ENCODE results near the gene NSFL1C.

The NSFL1C gene

GRCh38 chr20:1450926-1451491 lies 15.6 kb downstream of the NSFL1C start:
- intact Hi-C loops (cut with DNase I; ENCODE audit: low total_unique reads): no loop called here
- DNase-seq: no peak
- TF ChIP-seq CTCF (IDR thresholded peaks at IDR 0.05): no peak
- no peak overlapping the region for H3K27ac ChIP-seq
- H3K27me3 ChIP-seq: no peaks in the 10 kb centered on the region
- no peaks in the 10 kb centered on the region for H3K4me1 ChIP-seq
- H3K9me3 ChIP-seq: peaks cover 0 to 7% (median 6%) of the 10 kb centered on the region in 3 donors
- peaks cover 80 to 100% (median 98%) of the 10 kb centered on the region in 3 donors for H3K36me3 ChIP-seq
- H3K4me3 ChIP-seq: no peak overlapping the region

DNA sequence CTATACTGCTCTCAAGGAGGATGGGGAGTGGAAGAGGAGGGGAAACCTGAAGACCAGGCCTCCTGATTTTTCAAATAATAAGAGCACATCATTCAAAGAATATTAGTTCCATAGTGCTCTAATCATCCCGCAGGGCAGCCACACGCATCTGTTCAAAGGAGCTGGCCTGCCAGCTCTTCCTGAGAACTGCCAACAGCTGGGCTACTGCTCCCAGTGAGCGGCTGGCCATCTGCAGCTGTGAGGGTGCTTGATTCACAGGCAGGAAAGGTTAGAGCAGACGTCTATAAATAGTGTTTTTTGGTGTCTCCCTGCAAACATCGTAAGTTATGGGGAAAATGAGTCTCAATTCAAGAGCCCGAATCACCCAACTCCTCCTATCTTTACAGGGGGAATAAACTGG lies 17.3 kb downstream of the NSFL1C start:
- TF ChIP-seq CTCF (IDR thresholded peaks at IDR 0.05): no peak
- Histone ChIP-seq H3K27me3 (no peaks in the 10 kb centered on the region), H3K9me3 (peaks cover 0 to 7% (median 6%) of the 10 kb centered on the region in 3 donors), H3K27ac (no peak overlapping the region), H3K36me3 (peaks cover 92 to 100% (median 98%) of the 10 kb centered on the region in 3 donors), H3K4me3 (no peak overlapping the region), H3K4me1 (no peaks in the 10 kb centered on the region)
- no peak for DNase-seq
- intact Hi-C loops (cut with DNase I; ENCODE audit: low total_unique reads): no loop called here

DNA sequence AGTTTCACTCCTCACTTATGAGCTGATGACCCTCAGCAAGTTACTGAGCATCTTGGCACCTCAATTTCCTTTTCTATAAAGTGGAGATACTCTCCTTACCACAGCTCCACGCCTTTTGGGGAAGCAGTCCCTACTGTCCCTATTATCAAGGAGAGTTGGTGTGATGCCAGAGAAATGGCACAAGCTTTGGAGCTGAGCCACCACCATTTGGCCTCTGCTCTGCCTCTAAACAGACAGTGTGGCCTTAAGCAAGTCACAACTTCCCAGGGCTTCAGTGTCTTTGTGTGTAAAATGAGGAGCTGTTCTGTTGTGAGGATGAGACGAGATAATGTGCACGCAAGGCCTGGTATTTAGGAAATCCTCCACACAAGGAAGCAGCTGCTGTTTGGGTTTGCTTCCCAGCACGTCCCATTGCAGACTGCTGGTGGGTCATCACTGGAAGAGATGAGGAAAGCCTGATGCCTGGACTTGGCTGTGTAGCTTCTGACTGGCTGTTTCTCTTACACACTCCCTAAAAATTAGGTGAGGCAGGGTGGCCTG lies 18.5 kb downstream of the NSFL1C start:
- intact Hi-C loops (cut with DNase I; ENCODE audit: low total_unique reads): no loop called here
- peaks cover 92 to 100% (median 98%) of the 10 kb centered on the region in 3 donors for H3K36me3 ChIP-seq
- no peaks in the 10 kb centered on the region for H3K27me3 ChIP-seq
- no peak for DNase-seq
- H3K4me3 ChIP-seq: no peak overlapping the region
- TF ChIP-seq CTCF (IDR thresholded peaks at IDR 0.05): no peak
- peaks cover 0 to 7% (median 6%) of the 10 kb centered on the region in 3 donors for H3K9me3 ChIP-seq
- no peak overlapping the region for H3K27ac ChIP-seq
- no peaks in the 10 kb centered on the region for H3K4me1 ChIP-seq

GRCh38 chr20:1446536-1446935 lies 20.1 kb downstream of the NSFL1C start:
- Histone ChIP-seq H3K27me3 (no peaks in the 10 kb centered on the region), H3K4me3 (no peak overlapping the region), H3K4me1 (no peaks in the 10 kb centered on the region), H3K27ac (no peak overlapping the region), H3K9me3 (peaks cover 0 to 7% (median 3%) of the 10 kb centered on the region in 3 donors), H3K36me3 (peaks cover 90 to 100% (median 98%) of the 10 kb centered on the region in 3 donors)
- intact Hi-C loops (cut with DNase I; ENCODE audit: low total_unique reads): no loop called here
- DNase-seq: no peak
- TF ChIP-seq CTCF (IDR thresholded peaks at IDR 0.05): no peak

DNA sequence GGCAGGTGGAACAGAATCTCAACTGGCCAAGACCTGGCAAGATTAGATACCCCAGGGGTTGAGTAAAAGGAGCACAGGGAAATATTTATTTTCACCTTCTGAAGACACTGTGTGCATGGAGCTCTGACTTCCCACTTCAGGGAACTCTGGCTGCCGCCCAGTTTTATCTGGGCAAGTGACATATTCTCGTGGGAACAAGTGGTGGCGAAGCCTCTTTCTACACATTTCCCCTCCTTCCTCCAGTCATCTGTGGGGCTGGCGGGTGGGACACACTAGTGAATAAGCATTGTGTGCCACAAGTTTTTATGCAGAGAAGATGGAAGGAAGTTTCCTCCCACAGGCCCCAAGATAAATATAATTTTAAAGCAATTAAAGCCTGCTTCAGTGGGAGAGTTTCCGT lies 23.6 kb downstream of the NSFL1C start:
- peaks cover 60 to 89% (median 74%) of the 10 kb centered on the region in 3 donors for H3K36me3 ChIP-seq
- no peak overlapping the region for H3K27ac ChIP-seq
- no peak for DNase-seq
- intact Hi-C loops (cut with DNase I; ENCODE audit: low total_unique reads): no loop called here
- no peak overlapping the region for H3K4me3 ChIP-seq
- H3K4me1 ChIP-seq: no peaks in the 10 kb centered on the region
- no peak for TF ChIP-seq CTCF (IDR thresholded peaks at IDR 0.05)
- no peaks in the 10 kb centered on the region for H3K9me3 ChIP-seq
- no peaks in the 10 kb centered on the region for H3K27me3 ChIP-seq
